A673 (cell line): ENCODE measurements around the gene CRB1.

Experiments used
- CTCF ChIP-seq: fragments of 300-800, 200-600 bp; sonication (generic); conservative IDR thresholded peaks from 2 replicates; pipeline ENCODE4 v1.5.1; 2017; ENCODE audit warnings: low read depth, mild to moderate bottlenecking, antibody characterized with exemption, low read length, moderate library complexity, mixed read lengths
- EZH2 ChIP-seq: fragments of 200-600 bp; sonication (generic); IDR thresholded peaks from 2 replicates; pipeline ENCODE4 v1.6.1; 2017; ENCODE audit warnings: borderline replicate concordance, low read depth, mild to moderate bottlenecking, mixed read lengths, antibody characterized with exemption, low read length; ENCODE audit not compliant: poor library complexity, severe bottlenecking

- TF ChIP-seq CTCF (no peak), EZH2 (no peak)
Observed at GRCh38 chr1:197486946-197487345, 218.9 kb downstream of the CRB1 start.
